Heart right ventricle (tissue), 16 donors: Measurements from ENCODE around the gene RALY. TPM values are rescaled to one million over a fixed set of nuclear protein-coding genes. Genes with fewer than 3 reads are reported as not detected.

Experiments
- ATAC-seq, 8 donors: fragments of 200-7000 bp; cut with Tn5 transposase; one replicate each; pipeline ENCODE4 v1.9.1; 2020; ENCODE audit warnings: mild to moderate bottlenecking in 8 of 8, moderate library complexity in 8 of 8, moderate number of reproducible peaks in 1 of 8
- DNase-seq, 2 donors: peaks; one replicate each; pipeline ENCODE4 v3.0.0-alpha.2; 2020
- H3K27ac ChIP-seq, 10 donors: fragments of 200-600 bp; sonication (generic) in 2 of 10; one replicate each; pipeline versions ENCODE4 v1.5.0 to v1.8.0; 2020 to 2022; ENCODE audit warnings: mild to moderate bottlenecking in 3 of 10
- H3K27me3 ChIP-seq, 7 donors: fragments of 200-600 bp; one replicate each; pipeline ENCODE4 v1.8.0; 2021 to 2022; ENCODE audit warnings: mild to moderate bottlenecking in 2 of 7
- H3K36me3 ChIP-seq, 9 donors: fragments of 200-600 bp; sonication (generic) in 1 of 9; one replicate each; pipeline versions ENCODE4 v1.5.0 to v1.8.0; 2020 to 2022; ENCODE audit warnings: mild to moderate bottlenecking in 2 of 9
- H3K4me1 ChIP-seq, 9 donors: fragments of 200-600 bp; sonication (generic) in 1 of 9; one replicate each; pipeline versions ENCODE4 v1.5.0 to v1.8.0; 2020 to 2022; ENCODE audit warnings: mild to moderate bottlenecking in 4 of 9
- H3K4me3 ChIP-seq, 10 donors: fragments of 200-600 bp; sonication (generic) in 2 of 10; one replicate each; pipeline versions ENCODE4 v1.5.0 to v1.8.0; 2020 to 2022; ENCODE audit warnings: mild to moderate bottlenecking in 7 of 10, moderate library complexity in 2 of 10
- H3K9me3 ChIP-seq, 11 donors: fragments of 200-600 bp in 10 of 11; sonication (generic) in 2 of 11; one replicate each; pipeline versions ENCODE4 v1.5.0 to v1.8.0; 2013 to 2022; ENCODE audit warnings: mild to moderate bottlenecking in 2 of 11, control low read depth in 1 of 11, moderate library complexity in 1 of 11
- WGBS, 2 donors: extraction: QIAGEN DNeasy Blood & Tissue Kit; methylation state at CpG; one replicate each; pipeline ENCODE4 v1.1.7; 2013; ENCODE audit warnings: inconsistent platforms in 1 of 2; 5-methylcytosine and 5-hydroxymethylcytosine counted together
- intact Hi-C, 10 donors: fragments of 100-400 bp; cut with DNase I; formaldehyde crosslinking; loops; one replicate each; pipeline versions ENCODE4 v1.11.1 to v1.14.2; 2022
- polyA plus RNA-seq, 2 donors: library from polyadenylated mRNA; stranded (reverse); fragments of 200-250 nt; gene quantifications; one replicate each; pipeline ENCODE4 v1.2.3, GENCODE V29; 2013
- total RNA-seq, 10 donors: library from RNA; stranded (reverse); fragmentation: NEBNext Ultra II Directional in 3 of 10; extraction: Animal tissue kit (Norgen Biotek cat#: 25700) in 3 of 10; gene quantifications; one replicate each; pipeline versions ENCODE4 v1.2.1 to v1.2.4, GENCODE V29; 2021 to 2023
- TF ChIP-seq, protein P1 (sequence below), 9 donors: fragments of 200-600 bp; sonication (generic) in 2 of 9; IDR thresholded peaks; one replicate each; pipeline versions ENCODE4 v1.5.0 to v1.8.0; 2021 to 2022; ENCODE audit warnings: antibody characterized with exemption in 9 of 9, mild to moderate bottlenecking in 5 of 9, moderate library complexity in 1 of 9
- donor health status: Arrhythmogenic right ventricular cardiomyopathy.
- donor health status: ischemic (EF 13 %, LVEDD 7.1; RV severe dilation, severe dysfunction).
- donor health status: healthy with polysubstance abuse.
- donor health status: DM: no; HTN: yes; CAD: no.
- donor health status: DM: no; HTN: no; CAD: no.
- donor health status: ischemic (EF 25% LVEDD 6.9; RV normal size, moderate dysfunction).
- donor health status: ischemic (EF 25% LVEDD 5.7; RV mildly dilated, moderate dysfunction).
- donor health status: healthy.
- donor health status: DM: yes; HTN: yes; CAD: no.
- donor health status: Ischemic cardiomyopathy.
- donor health status: ischemic (EF 35%, LVEDD 5.7; RV mildly dilated, moderate dysfunction).
- donor health status: nonischemic (EF 11% LVEDD 7.7; RV severe dilation, severe dysfunction).
- donor health status: DM: yes; HTN: yes; CAD: no.
- donor health status: PGD.
- donor health status: ischemic (EF 29% LVEDD 5.4; RV normal size, mild dysfunction).
- donor health status: nonischemic (EF 23%, LVEDD 6.1; RV moderate dilation, normal function).

Gene RALY
- total and polyA plus RNA-seq, 12 donors = 84.3 to 234 (median 104) TPM

DNA sequence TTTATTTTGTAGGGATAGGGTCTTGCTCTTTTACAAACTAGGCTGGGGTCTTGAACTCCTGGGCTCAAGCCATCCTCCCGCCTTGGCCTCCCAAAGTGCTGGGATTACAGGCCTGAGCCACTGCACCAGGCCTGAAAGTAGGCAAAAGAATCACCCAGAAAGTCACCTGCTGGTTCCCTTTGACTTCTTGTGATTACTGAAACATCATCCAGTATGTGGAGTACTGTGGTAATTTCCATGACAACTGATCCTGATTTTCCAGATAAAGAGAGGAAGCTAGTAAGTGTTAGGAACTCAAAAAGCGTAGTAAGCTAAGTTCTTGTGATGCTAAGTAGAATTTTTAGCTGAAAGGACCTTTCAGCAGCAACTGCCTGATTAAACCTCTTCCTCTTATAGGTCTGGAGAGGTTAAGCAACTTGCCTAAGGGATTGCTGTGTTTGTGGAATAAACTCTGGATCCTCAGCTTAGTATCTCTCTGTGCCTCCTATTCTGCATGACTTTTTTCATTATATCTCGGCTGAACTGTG, 16.8 kb downstream of the RALY start:
- ATAC-seq = peak in 3 of 8 donors; percentile 20 to 29 (median 27)
- WGBS, 2 donors = 62 to 68% methylated on average over 3 of the region's 3 CpGs
- Histone ChIP-seq H3K27me3 (no peaks in the 10 kb centered on the region), H3K4me1 (peaks cover 0 to 93% (median 75%) of the 10 kb centered on the region in 9 donors), H3K9me3 (no peaks in the 10 kb centered on the region), H3K4me3 (no peak overlapping the region), H3K27ac (no peak overlapping the region), H3K36me3 (peaks cover 0 to 7% (median 0%) of the 10 kb centered on the region in 9 donors)
- TF ChIP-seq, protein P1, sequence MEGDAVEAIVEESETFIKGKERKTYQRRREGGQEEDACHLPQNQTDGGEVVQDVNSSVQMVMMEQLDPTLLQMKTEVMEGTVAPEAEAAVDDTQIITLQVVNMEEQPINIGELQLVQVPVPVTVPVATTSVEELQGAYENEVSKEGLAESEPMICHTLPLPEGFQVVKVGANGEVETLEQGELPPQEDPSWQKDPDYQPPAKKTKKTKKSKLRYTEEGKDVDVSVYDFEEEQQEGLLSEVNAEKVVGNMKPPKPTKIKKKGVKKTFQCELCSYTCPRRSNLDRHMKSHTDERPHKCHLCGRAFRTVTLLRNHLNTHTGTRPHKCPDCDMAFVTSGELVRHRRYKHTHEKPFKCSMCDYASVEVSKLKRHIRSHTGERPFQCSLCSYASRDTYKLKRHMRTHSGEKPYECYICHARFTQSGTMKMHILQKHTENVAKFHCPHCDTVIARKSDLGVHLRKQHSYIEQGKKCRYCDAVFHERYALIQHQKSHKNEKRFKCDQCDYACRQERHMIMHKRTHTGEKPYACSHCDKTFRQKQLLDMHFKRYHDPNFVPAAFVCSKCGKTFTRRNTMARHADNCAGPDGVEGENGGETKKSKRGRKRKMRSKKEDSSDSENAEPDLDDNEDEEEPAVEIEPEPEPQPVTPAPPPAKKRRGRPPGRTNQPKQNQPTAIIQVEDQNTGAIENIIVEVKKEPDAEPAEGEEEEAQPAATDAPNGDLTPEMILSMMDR (IDR thresholded peaks at IDR 0.05) = no peak
- no peak for DNase-seq
- intact Hi-C loops = no loop called here

DNA sequence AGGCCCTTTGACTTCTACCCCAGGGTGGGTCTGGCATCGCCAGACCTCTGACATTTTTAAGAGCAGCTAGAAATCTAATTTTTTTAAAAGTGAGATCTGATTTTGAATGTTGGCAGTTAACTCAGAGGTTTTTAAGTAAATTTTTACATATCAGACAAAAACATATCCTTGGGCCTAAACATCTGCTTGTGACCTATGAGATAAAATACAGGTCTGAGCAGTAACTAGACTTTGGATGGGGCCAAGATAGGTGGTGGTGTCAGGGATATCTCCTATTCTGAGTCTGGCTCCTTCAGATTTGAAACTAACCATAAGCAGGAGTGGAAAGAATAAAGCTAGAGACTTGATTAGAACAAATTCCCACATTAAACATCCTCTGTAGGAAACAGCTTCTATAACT, 17.6 kb downstream of the RALY start:
- DNase-seq (no peak), ATAC-seq (no peak)
- TF ChIP-seq, protein P1 (IDR thresholded peaks at IDR 0.05) = no peak
- 94 to 100% methylated on average over 1 of the region's 1 CpG for WGBS, 2 donors
- H3K4me3 ChIP-seq = no peak overlapping the region
- intact Hi-C loops = no loop called here
- no peak overlapping the region for H3K27ac ChIP-seq
- no peaks in the 10 kb centered on the region for H3K27me3 ChIP-seq
- H3K4me1 ChIP-seq = peaks cover 4 to 94% (median 80%) of the 10 kb centered on the region in 9 donors
- no peaks in the 10 kb centered on the region for H3K9me3 ChIP-seq
- peaks cover 0 to 7% (median 0%) of the 10 kb centered on the region in 9 donors for H3K36me3 ChIP-seq

DNA sequence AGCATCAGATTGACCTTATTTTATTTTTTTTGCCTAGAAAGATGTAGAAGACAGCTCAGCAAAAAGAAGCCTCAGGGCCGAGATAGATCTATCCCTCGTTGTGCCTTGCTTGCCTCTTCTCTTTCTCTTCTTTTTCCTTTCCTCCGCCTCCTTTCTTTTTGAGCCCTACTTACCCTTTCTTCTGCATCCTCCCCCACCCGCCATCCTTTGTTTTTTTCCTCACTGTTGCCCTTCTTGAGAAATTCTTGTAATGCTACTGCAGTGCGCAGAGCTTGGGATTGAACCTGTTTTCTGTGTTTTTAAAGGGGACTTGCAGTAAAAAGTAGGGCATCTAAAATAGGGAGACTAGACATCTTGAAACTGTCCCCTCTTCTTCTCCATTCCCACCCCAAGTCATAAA, 18.6 kb downstream of the RALY start:
- ATAC-seq (no peak), DNase-seq (no peak)
- no peaks in the 10 kb centered on the region for H3K9me3 ChIP-seq
- peaks cover 7 to 100% (median 89%) of the 10 kb centered on the region in 9 donors for H3K4me1 ChIP-seq
- WGBS, 2 donors = 87 to 93% methylated on average over 5 of the region's 5 CpGs
- TF ChIP-seq, protein P1 (IDR thresholded peaks at IDR 0.05) = no peak
- H3K27ac ChIP-seq = no peak overlapping the region
- H3K36me3 ChIP-seq = peaks cover 0 to 3% (median 0%) of the 10 kb centered on the region in 9 donors
- H3K4me3 ChIP-seq = no peak overlapping the region
- no peaks in the 10 kb centered on the region for H3K27me3 ChIP-seq
- intact Hi-C loops = no loop called here

DNA sequence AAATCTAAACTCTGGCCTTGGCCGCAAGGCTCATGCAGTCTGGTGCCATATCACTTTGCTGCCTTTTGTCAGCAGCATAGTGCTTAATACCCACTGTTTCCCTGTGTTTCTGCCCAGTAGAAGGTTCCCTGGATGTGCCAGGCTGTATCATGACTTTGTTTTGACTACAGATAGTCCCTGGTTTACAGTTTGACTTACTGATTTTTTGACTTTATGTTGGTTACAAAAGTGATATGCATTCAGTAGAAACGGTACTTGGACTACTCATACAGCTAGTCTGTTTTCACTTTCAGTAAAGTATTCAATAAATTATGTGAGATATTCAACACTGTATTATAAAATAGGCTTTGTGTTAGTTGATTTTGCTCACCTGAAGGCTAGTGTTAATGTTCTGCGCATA, 19.0 kb downstream of the RALY start:
- intact Hi-C loops = no loop called here
- no peak for ATAC-seq

More for the DNA sequence above, 19.0 kb downstream of the RALY start:
- 82 to 86% methylated on average over 3 of the region's 3 CpGs for WGBS, 2 donors
- Histone ChIP-seq H3K4me3 (no peak overlapping the region), H3K9me3 (no peaks in the 10 kb centered on the region), H3K27me3 (no peaks in the 10 kb centered on the region), H3K4me1 (peaks cover 11 to 100% (median 91%) of the 10 kb centered on the region in 9 donors), H3K27ac (no peak overlapping the region), H3K36me3 (no peaks in the 10 kb centered on the region)
- TF ChIP-seq, protein P1 (IDR thresholded peaks at IDR 0.05) = no peak
- DNase-seq = no peak
